DOHH2 (cell line): ENCODE measurements around the gene PGA4.

Source experiments
- H3F3A ChIP-seq: fragments of 200-600 bp; sonication (generic), shearing (Covaris generic); 2 replicates; pipeline ENCODE4 v1.6.0; 2016; ENCODE audit warnings: antibody characterized with exemption, mild to moderate bottlenecking; ENCODE audit not compliant: control insufficient read depth, insufficient read depth
- H3K27ac ChIP-seq: fragments of 200-600 bp; sonication (generic); 2 replicates; pipeline ENCODE4 v1.5.1; 2014; ENCODE audit warnings: low read depth, mild to moderate bottlenecking, low read length, moderate library complexity
- H3K27me3 ChIP-seq: fragments of 200-600 bp; sonication (generic); 2 replicates; pipeline ENCODE4 v1.6.1; 2014; ENCODE audit warnings: mild to moderate bottlenecking, low read length, mixed read lengths; ENCODE audit not compliant: control insufficient read depth
- H3K36me3 ChIP-seq: fragments of 200-600 bp; sonication (generic); 2 replicates; pipeline ENCODE4 v1.6.1; 2014; ENCODE audit warnings: mild to moderate bottlenecking, low read length, moderate library complexity, mixed read lengths; ENCODE audit not compliant: control insufficient read depth
- H3K4me1 ChIP-seq: fragments of 200-600 bp; sonication (generic); 2 replicates; pipeline ENCODE4 v1.6.1; 2014; ENCODE audit warnings: mild to moderate bottlenecking, low read length, mixed read lengths; ENCODE audit not compliant: control insufficient read depth
- H3K4me2 ChIP-seq: fragments of 200-600 bp; sonication (generic); 2 replicates; pipeline ENCODE4 v1.6.0; 2014; ENCODE audit warnings: mild to moderate bottlenecking, low read length, moderate library complexity
- H3K4me3 ChIP-seq: fragments of 200-600 bp; sonication (generic); 2 replicates; pipeline ENCODE4 v1.5.1; 2014; ENCODE audit warnings: mild to moderate bottlenecking, low read length, mixed read lengths
- H3K79me2 ChIP-seq: fragments of 200-600 bp; sonication (generic); 2 replicates; pipeline ENCODE4 v1.6.1; 2014; ENCODE audit warnings: mild to moderate bottlenecking, low read length, mixed read lengths; ENCODE audit not compliant: control insufficient read depth
- H3K9me2 ChIP-seq: fragments of 200-600 bp; sonication (generic); replicated peaks from 2 replicates; pipeline ENCODE4 v1.6.1; 2014; ENCODE audit warnings: mild to moderate bottlenecking, low read length, mixed read lengths; ENCODE audit not compliant: control insufficient read depth
- H3K9me3 ChIP-seq: fragments of 200-600 bp; sonication (generic); 2 replicates; pipeline ENCODE4 v1.6.1; 2014; ENCODE audit warnings: antibody characterized with exemption, low read length, mixed read lengths; ENCODE audit not compliant: control insufficient read depth, insufficient read depth
- H4K20me1 ChIP-seq: fragments of 200-600 bp; sonication (generic); 2 replicates; pipeline ENCODE4 v1.6.0; 2014; ENCODE audit warnings: low read depth, mild to moderate bottlenecking, antibody characterized with exemption, low read length, moderate library complexity; ENCODE audit not compliant: control insufficient read depth, insufficient read depth
- EZH2phosphoT487 ChIP-seq: fragments of 200-600 bp; sonication (generic); IDR thresholded peaks from 2 replicates; pipeline ENCODE4 v1.6.1; 2017; ENCODE audit warnings: borderline replicate concordance, mild to moderate bottlenecking, antibody characterized with exemption, low read length, moderate library complexity, mixed read lengths
- TF ChIP-seq, protein P1 (sequence below): fragments of 200-600 bp; sonication (generic); IDR thresholded peaks from one replicate; pipeline ENCODE4 v1.5.1; 2014; ENCODE audit warnings: antibody characterized with exemption, mild to moderate bottlenecking, low read depth, low read length; ENCODE audit not compliant: poor library complexity, severe bottlenecking

The PGA4 gene

DNA sequence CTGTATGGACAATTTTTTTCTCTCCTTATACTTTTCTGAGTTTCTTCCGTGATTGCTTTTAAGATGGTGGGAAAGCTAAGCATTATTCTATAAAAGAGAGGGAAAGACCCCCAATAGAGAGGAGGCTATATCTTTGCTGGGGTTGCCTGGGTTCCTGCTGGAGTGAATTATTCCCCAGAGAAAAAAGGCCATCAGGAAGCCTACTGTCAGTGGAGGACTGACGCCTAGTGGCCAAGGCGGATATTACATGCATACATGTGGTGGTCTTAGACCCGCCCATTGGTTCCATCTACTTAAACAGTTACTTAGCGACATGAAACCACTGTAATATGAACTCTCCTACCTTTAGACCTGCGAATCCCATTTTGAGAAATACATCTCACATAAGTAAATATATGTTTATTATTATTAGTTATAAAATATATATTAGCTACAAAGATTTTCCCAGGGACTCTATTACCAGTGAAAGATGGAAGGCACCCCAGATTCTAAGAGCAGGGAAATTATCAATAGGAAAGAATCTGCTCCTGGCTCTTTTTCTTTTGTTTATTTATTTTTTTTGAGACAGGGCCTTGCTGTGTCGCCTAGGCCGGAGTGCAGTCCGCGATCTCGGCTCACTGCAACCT is 34.5 kb upstream of the PGA4 start:
- no peaks in the 10 kb centered on the region for H3K79me2 ChIP-seq
- no peak overlapping the region for H3K4me2 ChIP-seq
- H3K27ac ChIP-seq = no peak overlapping the region
- H3K4me3 ChIP-seq = no peak overlapping the region
- no peak for TF ChIP-seq EZH2phosphoT487
- TF ChIP-seq, protein P1, sequence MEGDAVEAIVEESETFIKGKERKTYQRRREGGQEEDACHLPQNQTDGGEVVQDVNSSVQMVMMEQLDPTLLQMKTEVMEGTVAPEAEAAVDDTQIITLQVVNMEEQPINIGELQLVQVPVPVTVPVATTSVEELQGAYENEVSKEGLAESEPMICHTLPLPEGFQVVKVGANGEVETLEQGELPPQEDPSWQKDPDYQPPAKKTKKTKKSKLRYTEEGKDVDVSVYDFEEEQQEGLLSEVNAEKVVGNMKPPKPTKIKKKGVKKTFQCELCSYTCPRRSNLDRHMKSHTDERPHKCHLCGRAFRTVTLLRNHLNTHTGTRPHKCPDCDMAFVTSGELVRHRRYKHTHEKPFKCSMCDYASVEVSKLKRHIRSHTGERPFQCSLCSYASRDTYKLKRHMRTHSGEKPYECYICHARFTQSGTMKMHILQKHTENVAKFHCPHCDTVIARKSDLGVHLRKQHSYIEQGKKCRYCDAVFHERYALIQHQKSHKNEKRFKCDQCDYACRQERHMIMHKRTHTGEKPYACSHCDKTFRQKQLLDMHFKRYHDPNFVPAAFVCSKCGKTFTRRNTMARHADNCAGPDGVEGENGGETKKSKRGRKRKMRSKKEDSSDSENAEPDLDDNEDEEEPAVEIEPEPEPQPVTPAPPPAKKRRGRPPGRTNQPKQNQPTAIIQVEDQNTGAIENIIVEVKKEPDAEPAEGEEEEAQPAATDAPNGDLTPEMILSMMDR = peak; percentile 82
- H3K36me3 ChIP-seq = no peaks in the 10 kb centered on the region
- peaks cover 10% of the 10 kb centered on the region for H3K9me3 ChIP-seq
- H3K4me1 ChIP-seq = peaks cover 21% of the 10 kb centered on the region
- no peaks in the 10 kb centered on the region for H3K9me2 ChIP-seq
- H3K27me3 ChIP-seq = no peaks in the 10 kb centered on the region
- no peaks in the 10 kb centered on the region for H4K20me1 ChIP-seq
- no peaks in the 10 kb centered on the region for H3F3A ChIP-seq

DNA sequence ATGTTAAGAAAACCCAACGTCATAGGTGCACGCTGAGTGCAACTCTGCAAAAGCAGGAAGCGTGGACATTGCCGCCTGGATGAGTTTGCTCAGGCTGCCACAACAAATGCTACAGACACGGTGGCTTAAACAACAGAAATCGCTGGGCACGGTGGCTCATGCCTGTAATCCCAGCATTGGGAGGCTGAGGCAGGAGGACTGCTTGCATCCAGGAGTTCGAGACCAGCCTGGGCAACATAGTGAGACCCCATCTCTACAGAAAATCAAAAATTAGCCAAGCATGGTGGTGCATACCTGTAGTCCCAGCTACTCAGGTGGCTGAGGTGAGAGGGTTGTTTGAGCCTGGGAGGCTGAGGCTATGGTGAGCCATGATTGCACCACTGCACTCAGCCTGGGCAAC is 32.2 kb upstream of the PGA4 start:
- H3F3A ChIP-seq = no peaks in the 10 kb centered on the region
- no peaks in the 10 kb centered on the region for H3K79me2 ChIP-seq
- H3K27me3 ChIP-seq = no peaks in the 10 kb centered on the region
- TF ChIP-seq EZH2phosphoT487 = no peak
- TF ChIP-seq, protein P1 = no peak
- no peaks in the 10 kb centered on the region for H3K9me2 ChIP-seq
- peaks cover 21% of the 10 kb centered on the region for H3K4me1 ChIP-seq
- no peaks in the 10 kb centered on the region for H3K36me3 ChIP-seq
- H3K9me3 ChIP-seq = peaks cover 10% of the 10 kb centered on the region
- H3K4me2 ChIP-seq = no peak overlapping the region
- H3K4me3 ChIP-seq = no peak overlapping the region
- no peak overlapping the region for H3K27ac ChIP-seq
- no peaks in the 10 kb centered on the region for H4K20me1 ChIP-seq

DNA sequence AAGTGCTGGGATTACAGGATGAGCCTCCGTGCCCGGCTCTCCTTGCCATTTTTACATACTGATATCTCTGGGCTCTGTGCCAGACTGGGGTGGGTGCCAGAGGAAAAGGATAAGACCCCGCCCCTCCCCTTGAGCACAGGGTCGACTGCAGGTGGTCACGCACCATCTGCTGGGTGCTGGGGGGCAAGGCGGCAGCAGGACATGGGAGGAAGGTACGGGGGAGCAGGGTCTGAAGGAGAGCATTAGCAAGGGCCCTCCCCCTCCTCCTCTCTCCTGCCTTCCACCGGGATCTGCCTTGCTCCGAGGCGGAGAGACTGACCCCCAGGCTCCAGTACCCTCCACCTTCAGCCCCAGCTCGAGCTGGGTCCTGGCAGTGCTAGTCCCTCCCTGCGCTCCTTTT is 28.6 kb upstream of the PGA4 start:
- Histone ChIP-seq H3K36me3 (no peaks in the 10 kb centered on the region), H3K4me2 (no peak overlapping the region), H3K79me2 (no peaks in the 10 kb centered on the region), H4K20me1 (no peaks in the 10 kb centered on the region), H3K27me3 (no peaks in the 10 kb centered on the region), H3K9me3 (peaks cover 10% of the 10 kb centered on the region), H3F3A (no peaks in the 10 kb centered on the region), H3K9me2 (no peaks in the 10 kb centered on the region), H3K4me1 (peaks cover 17% of the 10 kb centered on the region), H3K4me3 (no peak overlapping the region), H3K27ac (no peak overlapping the region)
- no peak for TF ChIP-seq EZH2phosphoT487
- TF ChIP-seq, protein P1 = no peak
